OCI-LY7 (cell line): ENCODE measurements around the gene FIGN. TPM values are rescaled to one million over a fixed set of nuclear protein-coding genes. Genes with fewer than 3 reads are reported as not detected.

Experiments
- BruUV-seq: library from RNA; stranded (reverse); fragments of 400-500 nt; replicated peaks from 2 replicates; lab custom pipeline; 2021; lab: Mats Ljungman, UMichigan
- CTCF ChIA-PET: fragments of 300-600 bp; sonication (Branson Sonifier 250); formaldehyde crosslinking; loops from one replicate; lab custom pipeline; 2022; ENCODE audit warnings: antibody characterized with exemption; ENCODE audit not compliant: unreplicated experiment; lab: Charles Lee
- POLR2A ChIA-PET: fragments of 300-600 bp; sonication (Branson Sonifier 250); formaldehyde crosslinking; loops from one replicate; lab custom pipeline; 2022; ENCODE audit warnings: antibody characterized with exemption; lab: Charles Lee
- DNase-seq: peaks from one replicate; pipeline ENCODE4 v3.0.0-alpha.2; 2015; ENCODE audit warnings: low spot score
- H2AFZ ChIP-seq: fragments of 200-600 bp; sonication (generic), shearing (Covaris generic); 2 replicates; pipeline ENCODE4 v1.6.1; 2014; ENCODE audit warnings: mild to moderate bottlenecking, antibody characterized with exemption, low read length, moderate library complexity
- H3K27ac ChIP-seq: fragments of 200-600 bp; sonication (generic); 2 replicates; pipeline ENCODE4 v1.5.1; 2014; ENCODE audit warnings: mixed run types, low read depth, mild to moderate bottlenecking, moderate library complexity, low read length, inconsistent platforms; ENCODE audit not compliant: poor library complexity, severe bottlenecking
- H3K36me3 ChIP-seq: fragments of 200-600 bp; sonication (generic); 2 replicates; pipeline ENCODE4 v1.6.1; 2014; ENCODE audit warnings: mild to moderate bottlenecking, antibody characterized with exemption, low read length, moderate library complexity, mixed read lengths; ENCODE audit not compliant: insufficient read depth
- H3K4me1 ChIP-seq: fragments of 200-600 bp; sonication (generic); 2 replicates; pipeline ENCODE4 v1.5.1; 2014; ENCODE audit warnings: mild to moderate bottlenecking, low read length; ENCODE audit not compliant: insufficient read depth, poor library complexity, severe bottlenecking
- H3K4me2 ChIP-seq: fragments of 200-600 bp; sonication (generic); 2 replicates; pipeline ENCODE4 v1.6.1; 2014; ENCODE audit warnings: mild to moderate bottlenecking, low read length
- H3K4me3 ChIP-seq: fragments of 200-600 bp; sonication (generic); 2 replicates; pipeline ENCODE4 v1.5.1; 2014; ENCODE audit warnings: mild to moderate bottlenecking, low read depth, low read length; ENCODE audit not compliant: poor library complexity, severe bottlenecking
- H3K79me2 ChIP-seq: fragments of 200-600 bp; sonication (generic); 2 replicates; pipeline ENCODE4 v1.6.1; 2016; ENCODE audit warnings: low read depth, mild to moderate bottlenecking, low read length, moderate library complexity, mixed read lengths; ENCODE audit not compliant: insufficient read depth
- H3K9me2 ChIP-seq: fragments of 200-600 bp; sonication (generic); 2 replicates; pipeline ENCODE4 v1.6.1; 2016; ENCODE audit warnings: mild to moderate bottlenecking, low read length, mixed read lengths; ENCODE audit not compliant: insufficient read depth
- H3K9me3 ChIP-seq: fragments of 200-600 bp; sonication (generic); 2 replicates; pipeline ENCODE4 v1.6.1; 2014; ENCODE audit warnings: mild to moderate bottlenecking, mixed run types, low read length, mixed read lengths
- H4K20me1 ChIP-seq: fragments of 200-600 bp; sonication (generic); 2 replicates; pipeline ENCODE4 v1.6.1; 2014; ENCODE audit warnings: mild to moderate bottlenecking, antibody characterized with exemption, low read length, moderate library complexity, mixed read lengths; ENCODE audit not compliant: insufficient read depth
- EZH2phosphoT487 ChIP-seq: fragments of 200-600 bp; sonication (generic); IDR thresholded peaks from 2 replicates; pipeline ENCODE4 v1.6.1; 2018; ENCODE audit warnings: low read depth, borderline replicate concordance, mild to moderate bottlenecking, mixed run types, antibody characterized with exemption, low read length, moderate library complexity, mixed read lengths
- intact Hi-C: fragments of 100-400 bp; cut with micrococcal nuclease; formaldehyde crosslinking; loops from one replicate; pipeline ENCODE4 v1.10.0; 2022; ENCODE audit not compliant: unreplicated experiment
- total RNA-seq, 2 experiments: library from RNA; depleted of rRNA in 1 of 2; stranded (reverse); fragments of >200 nt in 1 of 2; shearing (Covaris generic) in 1 of 2; gene quantifications; 2 replicates each; pipeline ENCODE4 v1.2.3, GENCODE V29; 2014 to 2022
- TF ChIP-seq, protein P1 (sequence below): fragments of 200-600 bp; sonication (generic); conservative IDR thresholded peaks from 2 replicates; pipeline ENCODE4 v1.5.1; 2014; ENCODE audit warnings: mild to moderate bottlenecking, antibody characterized with exemption, low read length, moderate library complexity, mixed read lengths

FIGN gene
- total RNA-seq, 2 experiments from 2014 or later = not detected

DNA sequence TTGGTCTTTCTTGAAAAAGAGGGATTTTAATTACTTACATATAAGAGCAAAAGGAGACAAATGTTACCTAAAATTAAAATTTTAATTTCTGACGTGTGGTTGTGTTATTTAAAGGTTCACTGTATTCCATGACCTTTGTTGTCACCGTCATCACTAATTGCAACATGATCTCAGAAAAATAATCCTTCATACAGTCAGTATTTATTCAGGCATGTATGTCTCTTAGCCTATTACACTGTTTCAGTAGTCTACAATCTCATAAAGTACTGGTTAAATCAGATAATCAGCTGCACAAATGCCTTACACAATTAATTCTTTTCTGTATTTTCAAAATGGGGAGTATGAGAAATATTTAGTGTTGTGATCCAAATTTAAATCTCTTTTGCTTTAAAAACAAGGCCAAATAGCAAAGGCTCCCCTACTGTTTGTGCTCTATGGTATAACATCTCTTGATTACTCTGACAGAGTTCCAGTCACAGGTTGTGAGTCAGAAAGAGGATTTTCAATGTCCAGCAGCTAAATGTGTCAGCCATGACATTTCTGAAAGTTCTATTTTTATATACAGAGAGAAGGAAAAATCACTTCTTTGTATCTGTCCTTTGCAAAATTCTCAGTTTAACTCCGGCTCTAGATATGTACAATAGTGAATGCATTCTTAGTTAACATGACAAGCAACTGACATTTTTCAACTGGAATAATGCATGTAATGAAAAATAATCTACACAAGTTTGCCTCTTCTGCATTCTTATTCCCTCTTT lies 184.0 kb downstream of the FIGN start:
- H3K4me3 ChIP-seq = no peak overlapping the region
- H3K4me1 ChIP-seq = no peaks in the 10 kb centered on the region

DNA sequence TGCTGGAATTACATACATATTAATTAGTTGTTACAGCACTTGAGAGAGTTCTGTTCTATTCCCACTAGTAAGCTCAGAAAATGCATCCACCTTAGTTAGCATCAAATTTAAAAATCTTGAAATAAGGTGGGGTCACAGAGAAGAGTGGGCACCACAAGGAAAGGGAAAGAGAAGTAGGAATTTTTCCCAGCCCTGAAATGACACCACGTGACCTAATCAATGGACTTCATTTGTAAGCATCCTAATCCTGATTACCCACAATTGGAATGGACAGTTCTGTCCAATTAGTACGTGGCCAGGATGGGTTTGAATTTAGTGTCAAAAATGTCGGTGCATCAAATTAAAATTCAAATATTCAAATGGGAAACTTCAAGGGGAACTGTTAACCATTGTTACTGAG lies 186.8 kb downstream of the FIGN start:
- Histone ChIP-seq H3K4me2 (no peak overlapping the region), H2AFZ (no peak overlapping the region), H3K9me2 (0 out of 2 replicates have a peak, but pooled peaks cover 4% of the 10 kb centered on the region), H3K79me2 (no peaks in the 10 kb centered on the region), H3K9me3 (no peaks in the 10 kb centered on the region), H4K20me1 (no peaks in the 10 kb centered on the region), H3K27ac (no peak overlapping the region), H3K36me3 (no peaks in the 10 kb centered on the region), H3K4me3 (no peak overlapping the region), H3K4me1 (no peaks in the 10 kb centered on the region)
- intact Hi-C loops = no loop called here
- no TSS peak for BruUV-seq
- POLR2A ChIA-PET = interaction anchor here (0.7 kb wide), 1 partner anchor 122 kb away, joined by 3 read pairs; no protein-coding TSS in a partner anchor
- CTCF ChIA-PET = no interaction called here
- no peak for DNase-seq
- TF ChIP-seq, protein P1, sequence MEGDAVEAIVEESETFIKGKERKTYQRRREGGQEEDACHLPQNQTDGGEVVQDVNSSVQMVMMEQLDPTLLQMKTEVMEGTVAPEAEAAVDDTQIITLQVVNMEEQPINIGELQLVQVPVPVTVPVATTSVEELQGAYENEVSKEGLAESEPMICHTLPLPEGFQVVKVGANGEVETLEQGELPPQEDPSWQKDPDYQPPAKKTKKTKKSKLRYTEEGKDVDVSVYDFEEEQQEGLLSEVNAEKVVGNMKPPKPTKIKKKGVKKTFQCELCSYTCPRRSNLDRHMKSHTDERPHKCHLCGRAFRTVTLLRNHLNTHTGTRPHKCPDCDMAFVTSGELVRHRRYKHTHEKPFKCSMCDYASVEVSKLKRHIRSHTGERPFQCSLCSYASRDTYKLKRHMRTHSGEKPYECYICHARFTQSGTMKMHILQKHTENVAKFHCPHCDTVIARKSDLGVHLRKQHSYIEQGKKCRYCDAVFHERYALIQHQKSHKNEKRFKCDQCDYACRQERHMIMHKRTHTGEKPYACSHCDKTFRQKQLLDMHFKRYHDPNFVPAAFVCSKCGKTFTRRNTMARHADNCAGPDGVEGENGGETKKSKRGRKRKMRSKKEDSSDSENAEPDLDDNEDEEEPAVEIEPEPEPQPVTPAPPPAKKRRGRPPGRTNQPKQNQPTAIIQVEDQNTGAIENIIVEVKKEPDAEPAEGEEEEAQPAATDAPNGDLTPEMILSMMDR = no peak
- no peak for TF ChIP-seq EZH2phosphoT487

More for the DNA sequence above, 184.0 kb downstream of the FIGN start:
- DNase-seq = no peak
- H3K79me2 ChIP-seq = no peaks in the 10 kb centered on the region
- H3K9me2 ChIP-seq = no peaks in the 10 kb centered on the region
- H3K9me3 ChIP-seq = no peaks in the 10 kb centered on the region
- intact Hi-C loops = no loop called here
- CTCF ChIA-PET = no interaction called here
- no peak overlapping the region for H3K4me2 ChIP-seq
- no peaks in the 10 kb centered on the region for H4K20me1 ChIP-seq
- no peak overlapping the region for H3K27ac ChIP-seq
- TF ChIP-seq, protein P1 = no peak
- TF ChIP-seq EZH2phosphoT487 = no peak
- no peak overlapping the region for H2AFZ ChIP-seq
- POLR2A ChIA-PET = no interaction called here
- no peaks in the 10 kb centered on the region for H3K36me3 ChIP-seq
- BruUV-seq = no TSS peak
